HepG2 (cell line): ENCODE data around the gene TRIM23. TPM values are rescaled to one million over a fixed set of nuclear protein-coding genes. Genes with fewer than 3 reads are reported as not detected.

Experiments
- AKNA ChIP-seq: sonication (generic); formaldehyde crosslinking; IDR thresholded peaks from 2 replicates; pipeline ENCODE4 v1.4.0; 2020; ENCODE audit warnings: missing genetic modification reagents, borderline replicate concordance
- FOXP4 ChIP-seq: sonication (generic); formaldehyde crosslinking; IDR thresholded peaks from 2 replicates; pipeline ENCODE4 v1.4.0; 2020; ENCODE audit warnings: missing genetic modification reagents
- HDAC1 ChIP-seq: sonication (generic); formaldehyde crosslinking; IDR thresholded peaks from 2 replicates; pipeline ENCODE4 v1.5.1; 2020; ENCODE audit warnings: mild to moderate bottlenecking, missing genetic modification reagents
- ISX ChIP-seq: sonication (generic); formaldehyde crosslinking; conservative IDR thresholded peaks from 2 replicates; pipeline ENCODE4 v1.5.0; 2020; ENCODE audit warnings: missing genetic modification reagents
- PBX3 ChIP-seq: sonication (generic); formaldehyde crosslinking; IDR thresholded peaks from 2 replicates; pipeline ENCODE4 v1.8.1; 2023; ENCODE audit warnings: missing genetic modification reagents, inconsistent platforms, borderline replicate concordance
- REST ChIP-seq, 2 experiments: IDR thresholded peaks; 2 replicates each; pipeline ENCODE4 v1.6.1; 2011 to 2012; ENCODE audit warnings: low read length in 2 of 2, borderline replicate concordance in 1 of 2, low read depth in 1 of 2, mild to moderate bottlenecking in 1 of 2, moderate library complexity in 1 of 2
- SAP130 ChIP-seq: IDR thresholded peaks from 2 replicates; pipeline ENCODE4 v1.6.1; 2016; ENCODE audit warnings: low read depth
- SATB2 ChIP-seq: sonication (generic); formaldehyde crosslinking; IDR thresholded peaks from 2 replicates; pipeline ENCODE4 v1.5.0; 2020; ENCODE audit warnings: missing genetic modification reagents
- ZNF101 ChIP-seq: sonication (generic); formaldehyde crosslinking; IDR thresholded peaks from 2 replicates; pipeline ENCODE4 v1.4.0; 2020; ENCODE audit warnings: mild to moderate bottlenecking, low read depth, missing genetic modification reagents, borderline replicate concordance
- ZNF740 ChIP-seq: sonication (generic); formaldehyde crosslinking; IDR thresholded peaks from 2 replicates; pipeline ENCODE4 v1.4.0; 2020; ENCODE audit warnings: missing genetic modification reagents
- ZSCAN5A ChIP-seq: sonication (generic); formaldehyde crosslinking; IDR thresholded peaks from 2 replicates; pipeline ENCODE4 v1.8.0; 2022; ENCODE audit warnings: mild to moderate bottlenecking, missing genetic modification reagents, borderline replicate concordance
- ZSCAN9 ChIP-seq: IDR thresholded peaks from 2 replicates; pipeline ENCODE4 v1.6.1; 2016; ENCODE audit warnings: borderline replicate concordance
- polyA plus RNA-seq, 8 experiments: library from polyadenylated mRNA; depleted of rRNA in 3 of 8; stranded (reverse) in 7 of 8; unstranded in 1 of 8; fragments of >200 nt; fragmentation: Illumina TruSeq in 4 of 8; extraction: Trizol in 4 of 8; gene quantifications; 2 replicates each; pipeline versions ENCODE4 v1.2.1 to v1.2.3, GENCODE V29; 2011 to 2016; ENCODE audit warnings: low read depth in 4 of 8, missing spikeins in 1 of 8, mixed read lengths in 1 of 8; ENCODE audit not compliant: insufficient read depth in 1 of 8
- total RNA-seq, 5 experiments: library from RNA; depleted of rRNA; stranded (reverse); fragments of >200 nt; fragmentation: Illumina TruSeq; extraction: Trizol; gene quantifications; 2 replicates each; pipeline ENCODE4 v1.2.3, GENCODE V29; 2016; ENCODE audit warnings: low read depth in 1 of 5

Gene TRIM23
- total and polyA plus RNA-seq, 2 of the 13 experiments (the other 11 are each of a cell fraction or from before 2014, with no cell fraction given): 4.6 to 11.4 TPM

- TF ChIP-seq PBX3 (CRISPR knock-in tag) (0 out of 2 replicates have a peak, but pooled peaks have one; percentile 36), ZNF101 (no peak), FOXP4 (CRISPR knock-in tag) (peak; percentile 51; the same call in 1 of the 2 replicates), REST (IDR thresholded peaks at IDR 0.05; ENCODE audit: borderline replicate concordance in 1 of 2, low read depth in 1 of 2, low read length in 2 of 2) (peak in 1 of 2 experiments; percentile 58; a peak in 1 of 4 replicates), SATB2 (CRISPR knock-in tag) (0 out of 2 replicates have a peak, but pooled peaks have one; percentile 84), SAP130 (CRISPR knock-in tag) (peak; percentile 98), ZSCAN9 (CRISPR knock-in tag) (peak; percentile 75), ZNF740 (CRISPR knock-in tag) (no peak), ZSCAN5A (CRISPR knock-in tag) (peak; percentile 84; the same call in 1 of the 2 replicates), AKNA (CRISPR knock-in tag) (peak; percentile 84; the same call in 1 of the 2 replicates), ISX (CRISPR knock-in tag) (no peak), HDAC1 (peak; percentile 98)
Measured at GRCh38 chr5:65562731-65563701, 61.1 kb downstream of the TRIM23 start, which contains the start of the genes CENPK and PPWD1 (continued).
